Stimulated activated naive CD8-positive, alpha-beta T cell treated with anti-CD3 and anti-CD28 coated beads, Interleukin-15, amount 100 ng/mL, for 72 hours (primary cell): ENCODE data around the gene IL2RG.

Experiments used
- ATAC-seq: fragments of 150-1000 bp; cut with Tn5 transposase; 2 replicates; pipeline ENCODE4 v1.10.0; 2021; ENCODE audit warnings: mild to moderate bottlenecking, moderate library complexity
- DNase-seq, 2 donors: peaks; one replicate each; pipeline ENCODE4 v3.0.0; 2021 to 2022
- H3K27ac Mint-ChIP-seq, 2 donors: one replicate each; pipeline ENCODE4 v1.8.0; 2022; ENCODE audit warnings: mild to moderate bottlenecking in 2 of 2, mixed read lengths in 2 of 2, moderate library complexity in 2 of 2
- H3K27me3 Mint-ChIP-seq: one replicate; pipeline ENCODE4 v1.8.0; 2022; ENCODE audit warnings: mixed read lengths
- H3K4me1 Mint-ChIP-seq: one replicate; pipeline ENCODE4 v1.8.0; 2022; ENCODE audit warnings: mild to moderate bottlenecking, mixed read lengths
- H3K4me3 Mint-ChIP-seq, 2 donors: one replicate each; pipeline ENCODE4 v1.8.0; 2022; ENCODE audit warnings: mild to moderate bottlenecking in 2 of 2, mixed read lengths in 2 of 2, moderate library complexity in 1 of 2
- H3K9me3 Mint-ChIP-seq, 2 donors: one replicate each; pipeline ENCODE4 v1.8.0; 2022; ENCODE audit warnings: mixed read lengths in 2 of 2

The IL2RG gene

DNA sequence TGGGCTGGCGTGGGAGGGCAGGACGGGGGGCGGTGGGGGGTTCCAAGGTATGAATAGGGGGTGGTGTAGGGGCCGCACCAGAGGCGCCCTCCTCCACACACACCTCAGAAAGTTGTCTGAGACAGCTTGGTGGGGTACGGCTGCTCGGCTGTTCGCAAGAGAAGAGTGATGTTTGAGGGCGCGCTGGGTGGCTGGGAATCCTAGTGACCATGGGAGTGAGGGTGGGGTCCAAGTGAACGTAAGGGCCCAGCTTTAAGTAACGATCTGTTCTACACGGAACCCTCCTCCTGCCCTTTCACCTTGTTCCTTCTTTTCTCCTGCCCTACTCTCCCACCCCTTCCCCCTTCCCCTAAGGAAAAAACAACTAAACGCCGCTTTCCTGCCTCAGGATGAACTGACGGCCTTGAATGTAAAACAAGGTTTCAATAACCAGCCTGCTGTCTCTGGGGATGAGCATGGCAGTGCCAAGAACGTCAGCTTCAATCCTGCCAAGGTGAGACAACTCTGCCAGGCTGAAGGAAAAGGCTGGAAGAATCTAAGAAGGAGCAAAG is 7.7 kb upstream of the IL2RG start:
- H3K27ac Mint-ChIP-seq, result peak overlapping the region; percentile 12 to 88
- no peaks in the 10 kb centered on the region for H3K9me3 Mint-ChIP-seq
- no peaks in the 10 kb centered on the region for H3K27me3 Mint-ChIP-seq
- peak; percentile 27 for ATAC-seq
- peak overlapping the region; percentile 85 to 96 for H3K4me3 Mint-ChIP-seq
- peaks cover 26% of the 10 kb centered on the region for H3K4me1 Mint-ChIP-seq
- no peak for DNase-seq

DNA sequence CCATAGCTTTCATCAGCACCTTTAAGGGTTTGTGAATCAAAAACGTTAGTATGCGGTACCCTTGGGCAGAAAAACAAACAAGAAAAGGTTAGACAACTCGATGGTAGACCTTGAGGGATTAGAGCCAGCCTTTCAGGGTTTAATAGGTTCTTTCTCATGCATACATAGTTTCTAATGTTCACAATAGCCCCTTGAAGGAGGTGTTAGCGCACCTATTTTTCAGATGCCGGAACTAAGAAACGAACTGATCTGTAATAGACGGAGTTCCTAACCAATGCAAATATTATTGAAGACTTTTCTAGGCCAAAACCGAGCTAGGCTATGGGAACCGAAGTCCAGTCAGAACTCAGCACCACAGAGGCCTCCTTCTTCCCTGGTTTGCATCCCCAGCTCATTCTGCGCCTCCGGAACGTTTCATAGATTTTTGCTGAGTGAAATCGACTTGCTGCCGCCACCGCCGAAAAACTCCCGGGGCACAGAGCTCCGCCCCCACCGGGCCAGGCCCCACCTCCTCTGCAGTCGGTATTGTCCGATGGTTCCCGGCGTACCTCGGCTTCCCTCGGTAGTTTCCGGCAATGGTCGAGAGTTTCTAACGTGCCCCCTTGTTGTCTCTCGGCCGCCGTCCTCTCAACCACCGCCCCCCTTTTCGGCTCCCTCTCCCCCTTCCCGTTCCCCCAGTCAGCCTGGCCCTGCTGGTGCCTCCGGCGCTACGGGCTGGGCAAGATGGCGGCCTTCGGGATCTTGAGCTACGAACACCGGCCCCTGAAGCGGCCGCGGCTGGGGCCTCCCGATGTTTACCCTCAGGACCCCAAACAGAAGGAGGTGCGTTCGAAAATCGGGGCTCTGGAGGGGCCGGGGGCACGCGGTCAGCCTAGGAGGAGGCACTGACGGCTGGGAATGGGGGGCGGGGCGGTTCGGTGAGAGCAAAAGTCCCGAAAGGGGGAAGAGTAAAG is 6.9 kb upstream of the IL2RG start, which contains the start of gene MED12:
Gene MED12, plus strand, starts transcription at position 565 of the 953 bp plus-strand sequence. Its CDS starts 159 bp downstream, at position 724.
- Mint-ChIP-seq H3K9me3 (no peaks in the 10 kb centered on the region), H3K4me3 (peak within 1 kb of the TSS; percentile 85 to 96), H3K27ac (peak within 1 kb of the TSS; percentile 88 to 98), H3K27me3 (no peaks in the 10 kb centered on the region), H3K4me1 (peaks cover 31% of the 10 kb centered on the region)
- ATAC-seq, result peak; percentile 96
- peak; percentile 77 to 86 for DNase-seq

DNA sequence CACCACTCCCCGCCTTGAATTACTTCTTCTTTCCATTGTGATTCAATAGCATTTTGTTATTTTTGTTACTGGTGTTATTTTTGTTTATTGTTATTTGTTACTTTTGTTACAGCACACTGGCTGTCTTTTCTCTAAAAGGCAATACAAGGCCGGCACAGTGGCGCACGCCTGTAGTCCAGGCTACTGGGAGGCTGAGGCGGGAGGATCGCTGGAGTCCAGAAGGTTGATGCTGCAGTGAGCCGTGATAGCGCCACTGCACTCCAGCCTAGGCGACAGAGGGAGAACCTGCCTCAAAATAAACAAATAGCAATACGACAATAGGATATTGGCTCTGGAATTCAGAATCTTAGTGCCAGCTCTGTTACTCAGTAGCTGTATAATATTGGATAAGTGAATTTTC is 6.0 kb upstream of the IL2RG start:
- peak overlapping the region; percentile 24 to 85 for H3K4me3 Mint-ChIP-seq
- peaks cover 39% of the 10 kb centered on the region for H3K4me1 Mint-ChIP-seq
- ATAC-seq (no peak), DNase-seq (no peak)
- H3K27me3 Mint-ChIP-seq, result no peaks in the 10 kb centered on the region
- no peak overlapping the region for H3K27ac Mint-ChIP-seq
- H3K9me3 Mint-ChIP-seq, result no peaks in the 10 kb centered on the region

DNA sequence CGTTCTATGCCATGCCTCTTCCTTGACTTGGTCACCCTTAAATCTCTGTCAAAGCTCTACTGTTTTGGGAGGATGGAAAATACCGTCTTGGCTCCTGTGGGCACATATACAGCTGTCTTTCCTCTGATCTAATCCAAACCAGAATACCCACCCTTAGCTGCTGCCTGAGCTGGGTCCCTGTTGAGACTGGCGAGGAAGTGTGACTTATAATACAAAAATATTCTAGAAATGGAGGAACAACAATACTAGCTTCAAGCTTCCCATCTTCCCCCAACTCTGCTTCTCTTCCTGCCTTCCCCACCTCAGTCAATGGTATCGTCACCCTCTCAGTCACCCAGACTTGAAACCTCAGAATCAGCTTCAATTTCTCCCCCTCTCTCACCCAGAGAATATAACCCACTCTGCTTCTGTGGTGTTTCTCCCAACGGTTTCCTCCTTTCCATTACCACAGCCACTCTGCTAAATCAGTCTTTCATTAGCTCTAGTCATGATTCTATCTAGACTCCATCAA is 599 bp upstream of the IL2RG start:
- H3K9me3 Mint-ChIP-seq, result no peaks in the 10 kb centered on the region
- peak in 1 of 2 donors; percentile 17 for DNase-seq
- ATAC-seq, result peak; percentile 52

DNA sequence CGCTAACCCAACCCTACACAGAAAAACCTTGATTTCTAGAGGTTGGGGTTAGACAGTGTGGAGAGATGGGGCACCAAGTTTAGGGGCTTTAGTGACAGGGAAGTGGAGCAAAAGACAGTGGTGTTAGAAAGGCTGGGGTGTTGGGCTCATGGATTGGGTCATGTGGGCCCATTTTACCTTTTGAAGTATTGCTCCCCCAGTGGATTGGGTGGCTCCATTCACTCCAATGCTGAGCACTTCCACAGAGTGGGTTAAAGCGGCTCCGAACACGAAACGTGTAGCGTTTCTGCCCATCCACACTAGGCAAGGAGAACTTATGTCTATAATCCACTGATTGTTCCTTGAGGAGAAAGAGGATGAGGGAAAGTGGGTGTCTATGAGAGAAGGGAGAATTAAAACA is 2.3 kb downstream of the IL2RG start:
- Mint-ChIP-seq H3K27ac (peak overlapping the region; percentile 65 to 90), H3K4me3 (peak overlapping the region; percentile 95 to 98), H3K4me1 (peaks cover 63% of the 10 kb centered on the region), H3K9me3 (no peaks in the 10 kb centered on the region), H3K27me3 (no peaks in the 10 kb centered on the region)
- ATAC-seq (no peak), DNase-seq (no peak)

More for the DNA sequence above, 599 bp upstream of the IL2RG start:
- H3K4me1 Mint-ChIP-seq, result peaks cover 37% of the 10 kb centered on the region
- peak overlapping the region; percentile 95 to 98 for H3K4me3 Mint-ChIP-seq
- no peaks in the 10 kb centered on the region for H3K27me3 Mint-ChIP-seq
- H3K27ac Mint-ChIP-seq, result peak overlapping the region; percentile 98

DNA sequence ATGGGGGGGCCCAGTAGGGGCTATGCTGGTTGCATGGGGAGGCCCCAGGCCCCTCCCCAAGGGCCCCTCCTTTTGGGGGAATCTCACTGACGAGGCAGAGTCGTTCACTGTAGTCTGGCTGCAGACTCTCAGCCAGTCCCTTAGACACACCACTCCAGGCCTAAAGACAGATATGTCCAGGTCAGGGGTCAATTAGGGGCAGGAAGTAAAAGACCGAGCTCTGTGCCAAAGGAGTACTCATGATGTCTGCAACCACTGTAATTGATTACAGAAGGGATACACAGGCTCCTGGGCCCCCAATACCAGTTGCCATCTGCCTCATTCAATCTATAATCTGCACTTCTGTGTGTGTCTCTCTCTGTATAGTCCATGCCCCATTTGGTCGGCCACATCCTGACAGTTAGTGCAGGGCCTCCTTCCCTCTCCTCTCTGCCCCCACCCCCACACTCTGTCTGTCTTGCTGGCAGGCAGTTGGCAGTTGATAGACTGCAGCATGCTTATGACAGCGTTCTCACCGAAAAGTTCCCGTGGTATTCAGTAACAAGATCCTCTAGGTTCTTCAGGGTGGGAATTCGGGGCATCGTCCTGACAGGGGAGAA is 3.5 kb downstream of the IL2RG start:
- H3K27me3 Mint-ChIP-seq, result no peaks in the 10 kb centered on the region
- ATAC-seq (no peak), DNase-seq (no peak)
- H3K27ac Mint-ChIP-seq, result peak overlapping the region; percentile 57 to 74
- no peaks in the 10 kb centered on the region for H3K9me3 Mint-ChIP-seq
- peak overlapping the region; percentile 95 to 98 for H3K4me3 Mint-ChIP-seq
- peaks cover 67% of the 10 kb centered on the region for H3K4me1 Mint-ChIP-seq

DNA sequence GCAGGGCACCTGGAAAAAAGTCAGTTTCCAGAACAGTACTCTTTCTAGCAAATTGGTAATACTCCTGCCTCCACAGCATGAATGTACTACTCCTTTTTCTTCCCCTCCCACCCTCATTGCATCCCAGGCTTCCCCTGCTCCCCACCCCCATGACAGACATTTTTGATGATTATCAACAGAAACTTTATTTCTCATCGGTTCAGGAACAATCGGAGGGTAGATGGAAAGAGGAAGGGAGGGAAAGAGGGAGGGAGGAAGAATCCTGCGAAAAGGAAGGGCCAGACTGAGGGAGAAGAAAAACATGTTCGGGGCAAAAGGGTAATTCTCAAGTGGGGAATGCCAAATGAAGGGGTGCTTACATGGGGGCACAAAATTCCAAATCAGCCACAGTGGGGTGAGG is 4.1 kb downstream of the IL2RG start:
- no peaks in the 10 kb centered on the region for H3K27me3 Mint-ChIP-seq
- DNase-seq (no peak), ATAC-seq (no peak)
- H3K4me3 Mint-ChIP-seq, result peak overlapping the region; percentile 95 to 98
- no peaks in the 10 kb centered on the region for H3K9me3 Mint-ChIP-seq
- H3K4me1 Mint-ChIP-seq, result peaks cover 67% of the 10 kb centered on the region
- no peak overlapping the region for H3K27ac Mint-ChIP-seq

DNA sequence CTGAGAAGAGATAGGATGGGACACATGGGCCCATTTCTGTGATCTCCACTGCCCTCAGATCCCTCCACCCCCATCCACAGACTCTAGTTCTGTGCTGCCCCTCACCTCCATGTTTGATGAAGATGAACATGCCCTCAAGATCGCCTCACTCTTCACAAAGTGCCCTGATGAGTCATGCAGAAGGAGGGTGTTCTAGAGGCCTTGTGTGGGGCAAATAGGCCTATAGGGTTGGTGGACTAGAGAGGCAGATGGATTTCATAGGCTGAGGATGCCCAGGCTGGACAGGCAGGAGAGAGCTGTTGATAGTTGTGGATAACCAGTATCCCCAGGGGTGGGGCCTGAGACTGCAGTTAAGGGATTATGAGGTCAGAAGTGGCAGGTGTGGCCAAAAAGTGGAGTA is 5.0 kb downstream of the IL2RG start, which contains the start of gene CXorf65:
Gene CXorf65, minus strand, starts transcription at position 314 of the 400 bp plus-strand sequence. Its CDS starts 184 bp downstream, at position 130.
- peak in 1 of 2 donors; percentile 41 for DNase-seq
- H3K27ac Mint-ChIP-seq, result peak within 1 kb of the TSS; percentile 74
- peak within 1 kb of the TSS; percentile 95 to 98 for H3K4me3 Mint-ChIP-seq
- H3K4me1 Mint-ChIP-seq, result peaks cover 70% of the 10 kb centered on the region
- no peaks in the 10 kb centered on the region for H3K9me3 Mint-ChIP-seq
- H3K27me3 Mint-ChIP-seq, result no peaks in the 10 kb centered on the region
- peak; percentile 65 for ATAC-seq

DNA sequence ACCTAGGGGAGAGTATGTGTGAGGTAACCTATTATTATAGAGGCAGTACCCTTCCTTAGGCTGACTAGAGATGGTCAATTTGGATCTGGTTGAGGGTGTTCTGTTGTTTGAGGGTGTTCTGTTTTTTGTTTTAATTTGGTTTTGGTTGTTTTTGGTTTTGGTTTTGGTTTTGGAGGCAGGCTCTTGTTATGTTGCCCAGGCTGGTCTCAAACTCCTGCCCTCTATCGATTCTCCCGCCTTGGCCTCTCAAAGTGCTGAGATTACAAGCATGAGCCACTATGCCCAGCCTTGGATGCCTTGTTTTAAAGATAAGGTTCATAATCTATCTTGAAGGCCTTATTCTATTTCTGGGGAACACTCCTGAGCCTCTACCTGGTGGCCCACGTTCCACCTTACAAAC is 5.7 kb downstream of the IL2RG start:
- no peak for DNase-seq
- Mint-ChIP-seq H3K4me3 (peak overlapping the region; percentile 95 to 98), H3K4me1 (peaks cover 78% of the 10 kb centered on the region), H3K27ac (peak overlapping the region in 1 of 2 donors; percentile 52), H3K9me3 (no peaks in the 10 kb centered on the region), H3K27me3 (no peaks in the 10 kb centered on the region)
- ATAC-seq, result no peak

DNA sequence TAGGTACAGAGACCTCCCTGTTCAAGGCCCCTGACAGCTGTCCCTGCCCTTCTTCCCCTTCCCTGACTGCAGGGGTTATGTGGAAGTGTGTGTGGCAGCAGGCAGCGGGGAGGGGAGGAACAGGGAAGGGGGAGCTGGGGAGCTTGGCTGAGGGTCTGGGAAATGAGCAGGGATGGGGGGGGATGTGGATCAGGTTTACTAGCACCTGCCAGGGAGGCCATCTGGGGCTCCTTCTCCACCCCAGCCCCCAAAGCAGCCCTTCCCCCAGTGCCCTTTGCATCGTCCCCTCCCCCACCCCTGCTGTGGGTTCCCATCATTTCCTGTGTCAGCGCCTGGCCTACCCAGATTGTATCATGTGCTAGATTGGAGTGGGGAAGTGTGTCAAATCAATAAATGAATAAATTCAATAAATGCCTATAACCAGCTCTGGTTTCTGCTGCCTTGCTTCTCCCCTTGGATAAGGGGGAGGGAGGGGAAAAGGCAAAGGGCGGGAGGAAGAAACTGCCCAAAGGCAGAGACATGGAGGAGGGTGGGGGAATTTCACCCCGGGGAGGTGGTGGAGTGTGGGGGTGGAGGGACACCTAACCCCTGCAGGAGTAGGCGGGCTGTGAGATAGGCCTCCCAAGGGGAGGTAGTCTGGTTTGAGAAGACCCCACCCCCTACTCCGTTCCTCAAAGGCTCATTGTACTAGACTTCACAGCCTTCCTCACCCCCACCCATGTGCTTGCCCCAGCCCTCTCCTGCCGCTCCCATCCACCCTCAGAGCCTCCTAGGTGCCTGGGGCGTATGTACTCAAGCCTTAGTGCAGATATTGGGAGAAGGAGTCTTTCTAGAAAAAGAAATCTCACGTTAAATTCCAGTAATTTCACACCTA is 8.0 kb downstream of the IL2RG start:
- ATAC-seq (peak; percentile 64), DNase-seq (peak in 1 of 2 donors; percentile 49)
- Mint-ChIP-seq H3K27me3 (no peaks in the 10 kb centered on the region), H3K4me1 (peaks cover 95% of the 10 kb centered on the region), H3K4me3 (peak overlapping the region; percentile 83 to 92), H3K27ac (peak overlapping the region; percentile 92 to 96), H3K9me3 (no peaks in the 10 kb centered on the region)

DNA sequence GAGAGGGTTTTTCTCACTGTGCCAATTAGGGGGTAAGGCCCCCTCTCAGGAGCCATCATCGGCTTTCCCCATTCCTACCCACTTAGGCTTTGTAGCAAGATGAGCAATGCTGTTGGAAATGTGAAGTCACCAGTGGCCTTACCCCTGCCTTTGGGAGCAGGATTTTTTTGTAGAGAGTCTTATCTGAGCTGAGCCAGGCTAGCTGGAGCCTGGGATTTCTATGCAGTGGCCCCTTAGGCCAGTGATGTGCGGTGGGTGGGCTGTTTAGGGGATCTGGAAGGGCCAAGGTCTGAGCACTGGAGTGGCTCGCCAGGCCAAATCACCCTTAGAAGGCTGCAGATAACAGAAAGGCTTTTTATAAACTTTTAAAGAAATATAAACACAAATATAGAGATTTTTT is 9.1 kb downstream of the IL2RG start:
- H3K9me3 Mint-ChIP-seq, result no peaks in the 10 kb centered on the region
- H3K27ac Mint-ChIP-seq, result peak overlapping the region in 1 of 2 donors; percentile 27
- H3K27me3 Mint-ChIP-seq, result no peaks in the 10 kb centered on the region
- H3K4me3 Mint-ChIP-seq, result no peak overlapping the region
- peaks cover 91% of the 10 kb centered on the region for H3K4me1 Mint-ChIP-seq
- ATAC-seq, result no peak
- no peak for DNase-seq

DNA sequence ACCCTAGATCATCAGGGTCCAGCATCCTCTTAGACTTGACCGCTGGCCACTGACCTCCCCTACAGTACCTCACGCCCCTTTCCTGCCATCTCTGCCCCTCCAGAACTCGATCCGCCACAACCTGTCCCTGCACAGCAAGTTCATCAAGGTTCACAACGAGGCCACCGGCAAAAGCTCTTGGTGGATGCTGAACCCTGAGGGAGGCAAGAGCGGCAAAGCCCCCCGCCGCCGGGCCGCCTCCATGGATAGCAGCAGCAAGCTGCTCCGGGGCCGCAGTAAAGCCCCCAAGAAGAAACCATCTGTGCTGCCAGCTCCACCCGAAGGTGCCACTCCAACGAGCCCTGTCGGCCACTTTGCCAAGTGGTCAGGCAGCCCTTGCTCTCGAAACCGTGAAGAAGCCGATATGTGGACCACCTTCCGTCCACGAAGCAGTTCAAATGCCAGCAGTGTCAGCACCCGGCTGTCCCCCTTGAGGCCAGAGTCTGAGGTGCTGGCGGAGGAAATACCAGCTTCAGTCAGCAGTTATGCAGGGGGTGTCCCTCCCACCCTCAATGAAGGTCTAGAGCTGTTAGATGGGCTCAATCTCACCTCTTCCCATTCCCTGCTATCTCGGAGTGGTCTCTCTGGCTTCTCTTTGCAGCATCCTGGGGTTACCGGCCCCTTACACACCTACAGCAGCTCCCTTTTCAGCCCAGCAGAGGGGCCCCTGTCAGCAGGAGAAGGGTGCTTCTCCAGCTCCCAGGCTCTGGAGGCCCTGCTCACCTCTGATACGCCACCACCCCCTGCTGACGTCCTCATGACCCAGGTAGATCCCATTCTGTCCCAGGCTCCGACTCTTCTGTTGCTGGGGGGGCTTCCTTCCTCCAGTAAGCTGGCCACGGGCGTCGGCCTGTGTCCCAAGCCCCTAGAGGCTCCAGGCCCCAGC is 10.5 kb downstream of the IL2RG start:
- Mint-ChIP-seq H3K27me3 (no peaks in the 10 kb centered on the region), H3K4me1 (peaks cover 82% of the 10 kb centered on the region), H3K4me3 (peak overlapping the region in 1 of 2 donors; percentile 26), H3K27ac (peak overlapping the region; percentile 12 to 13), H3K9me3 (no peaks in the 10 kb centered on the region)
- DNase-seq (no peak), ATAC-seq (peak; percentile 29)

DNA sequence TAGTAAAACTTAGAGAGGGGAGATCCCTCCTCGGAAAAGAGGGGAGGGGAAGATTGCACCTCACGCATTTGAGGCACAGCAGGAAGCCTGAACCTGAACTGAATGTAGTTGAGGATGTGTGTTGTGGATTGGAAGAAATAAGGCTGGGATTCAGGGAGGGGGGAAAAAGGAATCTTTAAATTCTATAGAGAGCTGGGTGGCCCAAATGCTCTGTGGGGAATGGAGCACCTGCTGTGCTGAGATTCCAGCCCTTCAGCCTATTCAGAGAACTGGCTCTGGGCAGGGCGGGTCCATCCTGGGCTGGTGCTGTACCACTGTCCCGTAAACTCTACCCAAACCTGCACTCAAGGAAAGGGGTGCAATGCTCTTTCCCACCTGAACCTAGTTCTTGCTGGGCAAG is 11.6 kb downstream of the IL2RG start:
- no peaks in the 10 kb centered on the region for H3K9me3 Mint-ChIP-seq
- no peaks in the 10 kb centered on the region for H3K27me3 Mint-ChIP-seq
- H3K4me3 Mint-ChIP-seq, result no peak overlapping the region
- peak overlapping the region in 1 of 2 donors; percentile 42 for H3K27ac Mint-ChIP-seq
- no peak for ATAC-seq
- H3K4me1 Mint-ChIP-seq, result peaks cover 82% of the 10 kb centered on the region
- DNase-seq, result no peak
